Heart right ventricle (tissue), 16 donors: ENCODE measurements around the gene CDKAL1. TPM values are rescaled to one million over a fixed set of nuclear protein-coding genes. Genes with fewer than 3 reads are reported as not detected.

ENCODE experiments used
- ATAC-seq, 8 donors: fragments of 200-7000 bp; cut with Tn5 transposase; one replicate each; pipeline ENCODE4 v1.9.1; 2020; ENCODE audit warnings: mild to moderate bottlenecking in 8 of 8, moderate library complexity in 8 of 8, moderate number of reproducible peaks in 1 of 8
- DNase-seq, 2 donors: peaks; one replicate each; pipeline ENCODE4 v3.0.0-alpha.2; 2020
- H3K27ac ChIP-seq, 10 donors: fragments of 200-600 bp; sonication (generic) in 2 of 10; one replicate each; pipeline versions ENCODE4 v1.5.0 to v1.8.0; 2020 to 2022; ENCODE audit warnings: mild to moderate bottlenecking in 3 of 10
- H3K27me3 ChIP-seq, 7 donors: fragments of 200-600 bp; one replicate each; pipeline ENCODE4 v1.8.0; 2021 to 2022; ENCODE audit warnings: mild to moderate bottlenecking in 2 of 7
- H3K36me3 ChIP-seq, 9 donors: fragments of 200-600 bp; sonication (generic) in 1 of 9; one replicate each; pipeline versions ENCODE4 v1.5.0 to v1.8.0; 2020 to 2022; ENCODE audit warnings: mild to moderate bottlenecking in 2 of 9
- H3K4me1 ChIP-seq, 9 donors: fragments of 200-600 bp; sonication (generic) in 1 of 9; one replicate each; pipeline versions ENCODE4 v1.5.0 to v1.8.0; 2020 to 2022; ENCODE audit warnings: mild to moderate bottlenecking in 4 of 9
- H3K4me3 ChIP-seq, 10 donors: fragments of 200-600 bp; sonication (generic) in 2 of 10; one replicate each; pipeline versions ENCODE4 v1.5.0 to v1.8.0; 2020 to 2022; ENCODE audit warnings: mild to moderate bottlenecking in 7 of 10, moderate library complexity in 2 of 10
- H3K9me3 ChIP-seq, 11 donors: fragments of 200-600 bp in 10 of 11; sonication (generic) in 2 of 11; one replicate each; pipeline versions ENCODE4 v1.5.0 to v1.8.0; 2013 to 2022; ENCODE audit warnings: mild to moderate bottlenecking in 2 of 11, control low read depth in 1 of 11, moderate library complexity in 1 of 11
- WGBS, 2 donors: extraction: QIAGEN DNeasy Blood & Tissue Kit; methylation state at CpG; one replicate each; pipeline ENCODE4 v1.1.7; 2013; ENCODE audit warnings: inconsistent platforms in 1 of 2; 5-methylcytosine and 5-hydroxymethylcytosine counted together
- intact Hi-C, 10 donors: fragments of 100-400 bp; cut with DNase I; formaldehyde crosslinking; loops; one replicate each; pipeline versions ENCODE4 v1.11.1 to v1.14.2; 2022
- polyA plus RNA-seq, 2 donors: library from polyadenylated mRNA; stranded (reverse); fragments of 200-250 nt; gene quantifications; one replicate each; pipeline ENCODE4 v1.2.3, GENCODE V29; 2013
- total RNA-seq, 10 donors: library from RNA; stranded (reverse); fragmentation: NEBNext Ultra II Directional in 3 of 10; extraction: Animal tissue kit (Norgen Biotek cat#: 25700) in 3 of 10; gene quantifications; one replicate each; pipeline versions ENCODE4 v1.2.1 to v1.2.4, GENCODE V29; 2021 to 2023
- TF ChIP-seq, protein P1 (sequence below), 9 donors: fragments of 200-600 bp; sonication (generic) in 2 of 9; IDR thresholded peaks; one replicate each; pipeline versions ENCODE4 v1.5.0 to v1.8.0; 2021 to 2022; ENCODE audit warnings: antibody characterized with exemption in 9 of 9, mild to moderate bottlenecking in 5 of 9, moderate library complexity in 1 of 9
- donor health status: Arrhythmogenic right ventricular cardiomyopathy.
- donor health status: ischemic (EF 13 %, LVEDD 7.1; RV severe dilation, severe dysfunction).
- donor health status: healthy with polysubstance abuse.
- donor health status: DM: no; HTN: yes; CAD: no.
- donor health status: DM: no; HTN: no; CAD: no.
- donor health status: ischemic (EF 25% LVEDD 6.9; RV normal size, moderate dysfunction).
- donor health status: ischemic (EF 25% LVEDD 5.7; RV mildly dilated, moderate dysfunction).
- donor health status: healthy.
- donor health status: DM: yes; HTN: yes; CAD: no.
- donor health status: Ischemic cardiomyopathy.
- donor health status: ischemic (EF 35%, LVEDD 5.7; RV mildly dilated, moderate dysfunction).
- donor health status: nonischemic (EF 11% LVEDD 7.7; RV severe dilation, severe dysfunction).
- donor health status: DM: yes; HTN: yes; CAD: no.
- donor health status: PGD.
- donor health status: ischemic (EF 29% LVEDD 5.4; RV normal size, mild dysfunction).
- donor health status: nonischemic (EF 23%, LVEDD 6.1; RV moderate dilation, normal function).

The CDKAL1 gene
- total and polyA plus RNA-seq, 12 donors, result 3.2 to 14.0 (median 10.6) TPM

DNA sequence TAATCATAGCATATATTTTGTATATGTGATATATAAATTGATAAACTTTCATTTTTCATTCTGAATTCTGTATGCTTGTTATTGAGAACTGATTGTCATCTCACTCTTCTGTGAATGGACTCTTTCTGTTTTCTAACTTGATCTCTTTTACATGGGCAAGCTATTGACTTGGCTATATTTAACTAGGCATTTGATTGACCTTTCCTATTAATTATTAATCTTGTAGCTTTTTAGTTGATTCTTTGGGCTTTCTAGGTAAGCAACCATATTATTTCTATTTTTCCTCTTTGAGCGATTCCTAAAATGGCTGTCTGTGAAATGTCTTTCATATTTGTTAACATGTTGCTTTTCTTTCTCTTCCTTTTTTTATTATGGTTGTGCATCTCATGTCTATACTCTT lies 347.1 kb downstream of the CDKAL1 start:
- H3K27me3 ChIP-seq, result no peaks in the 10 kb centered on the region
- intact Hi-C loops, result no loop called here
- ATAC-seq (no peak), DNase-seq (no peak)
- no peaks in the 10 kb centered on the region for H3K36me3 ChIP-seq
- 97 to 98% methylated on average over 1 of the region's 1 CpG for WGBS, 2 donors
- H3K4me1 ChIP-seq, result peaks cover 0 to 16% (median 0%) of the 10 kb centered on the region in 9 donors
- H3K27ac ChIP-seq, result no peak overlapping the region
- peaks cover 0 to 30% (median 10%) of the 10 kb centered on the region in 11 donors for H3K9me3 ChIP-seq
- TF ChIP-seq, protein P1, sequence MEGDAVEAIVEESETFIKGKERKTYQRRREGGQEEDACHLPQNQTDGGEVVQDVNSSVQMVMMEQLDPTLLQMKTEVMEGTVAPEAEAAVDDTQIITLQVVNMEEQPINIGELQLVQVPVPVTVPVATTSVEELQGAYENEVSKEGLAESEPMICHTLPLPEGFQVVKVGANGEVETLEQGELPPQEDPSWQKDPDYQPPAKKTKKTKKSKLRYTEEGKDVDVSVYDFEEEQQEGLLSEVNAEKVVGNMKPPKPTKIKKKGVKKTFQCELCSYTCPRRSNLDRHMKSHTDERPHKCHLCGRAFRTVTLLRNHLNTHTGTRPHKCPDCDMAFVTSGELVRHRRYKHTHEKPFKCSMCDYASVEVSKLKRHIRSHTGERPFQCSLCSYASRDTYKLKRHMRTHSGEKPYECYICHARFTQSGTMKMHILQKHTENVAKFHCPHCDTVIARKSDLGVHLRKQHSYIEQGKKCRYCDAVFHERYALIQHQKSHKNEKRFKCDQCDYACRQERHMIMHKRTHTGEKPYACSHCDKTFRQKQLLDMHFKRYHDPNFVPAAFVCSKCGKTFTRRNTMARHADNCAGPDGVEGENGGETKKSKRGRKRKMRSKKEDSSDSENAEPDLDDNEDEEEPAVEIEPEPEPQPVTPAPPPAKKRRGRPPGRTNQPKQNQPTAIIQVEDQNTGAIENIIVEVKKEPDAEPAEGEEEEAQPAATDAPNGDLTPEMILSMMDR (IDR thresholded peaks at IDR 0.05), result no peak
- H3K4me3 ChIP-seq, result no peak overlapping the region

DNA sequence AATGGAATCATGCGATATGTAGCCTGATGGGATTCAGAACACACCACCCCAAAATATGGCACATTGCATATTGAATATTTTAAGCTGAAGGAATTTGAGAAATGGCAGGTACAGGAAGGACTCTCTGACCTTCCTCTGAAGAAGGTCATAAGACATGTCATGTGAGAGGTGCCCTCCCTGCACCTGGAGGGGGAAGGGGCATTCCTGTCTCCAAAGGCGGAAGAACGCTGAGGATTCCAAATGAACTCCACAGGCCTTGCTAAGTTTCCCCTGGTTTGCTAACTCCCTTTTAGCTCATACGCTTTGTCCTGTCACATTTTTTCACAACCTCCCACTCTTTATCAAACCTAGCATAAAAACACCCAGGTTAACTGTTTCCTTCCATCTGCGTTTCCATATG lies 347.8 kb downstream of the CDKAL1 start:
- ATAC-seq (no peak), DNase-seq (no peak)
- Histone ChIP-seq H3K4me1 (peaks cover 0 to 10% (median 0%) of the 10 kb centered on the region in 9 donors), H3K9me3 (peaks cover 0 to 37% (median 10%) of the 10 kb centered on the region in 11 donors), H3K27me3 (no peaks in the 10 kb centered on the region), H3K27ac (no peak overlapping the region), H3K4me3 (no peak overlapping the region), H3K36me3 (no peaks in the 10 kb centered on the region)
- intact Hi-C loops, result no loop called here
- TF ChIP-seq, protein P1 (IDR thresholded peaks at IDR 0.05), result no peak
- 96 to 99% methylated on average over 5 of the region's 5 CpGs for whole genome bisulfite sequencing, 2 donors

DNA sequence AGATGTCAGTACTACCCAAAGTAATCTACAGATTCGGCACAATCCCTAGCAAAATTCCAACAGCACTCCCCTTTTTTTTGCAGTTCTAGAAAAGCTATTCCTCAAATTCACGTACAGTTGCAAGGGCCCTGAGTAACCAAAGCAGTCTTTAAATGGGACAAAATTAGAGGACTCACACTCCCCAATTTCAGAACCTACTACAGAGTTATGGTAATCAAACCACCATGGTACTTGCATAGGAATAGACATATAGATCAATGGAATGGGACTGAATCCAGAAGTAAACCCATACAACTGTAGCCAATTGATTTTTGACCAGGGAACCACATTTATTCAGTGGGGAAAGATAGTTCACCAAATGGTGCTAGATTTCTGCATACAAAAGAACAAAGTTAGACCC lies 350.8 kb downstream of the CDKAL1 start:
- Histone ChIP-seq H3K27me3 (no peaks in the 10 kb centered on the region), H3K4me1 (no peaks in the 10 kb centered on the region), H3K27ac (no peak overlapping the region), H3K9me3 (peaks cover 0 to 46% (median 10%) of the 10 kb centered on the region in 11 donors), H3K4me3 (no peak overlapping the region), H3K36me3 (no peaks in the 10 kb centered on the region)
- no peak for DNase-seq
- TF ChIP-seq, protein P1 (IDR thresholded peaks at IDR 0.05), result no peak
- no peak for ATAC-seq
- WGBS, 2 donors, result 99 to 100% methylated on average over 2 of the region's 2 CpGs
- intact Hi-C loops, result no loop called here

DNA sequence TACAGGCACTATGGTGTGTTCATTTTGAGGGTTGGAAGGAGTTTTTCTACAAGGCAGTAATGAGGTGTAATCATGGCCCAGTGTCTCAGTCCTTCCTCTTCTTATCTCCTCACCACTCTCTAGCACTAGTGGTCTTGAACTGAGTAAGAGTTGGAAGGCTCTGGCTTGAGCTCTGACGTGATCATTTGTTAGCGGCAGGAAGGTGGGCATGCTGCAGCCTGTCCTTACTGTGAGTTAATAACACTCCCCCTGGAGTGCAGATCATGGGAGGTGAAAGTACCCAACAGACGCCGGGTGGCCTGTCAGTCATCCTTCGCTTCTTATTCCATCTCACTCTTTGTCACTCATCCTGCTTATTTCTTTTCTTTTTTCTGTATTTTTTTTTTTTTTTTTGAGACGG lies 356.9 kb downstream of the CDKAL1 start:
- H3K27ac ChIP-seq, result no peak overlapping the region
- no peak for ATAC-seq
- 91 to 93% methylated on average over 6 of the region's 6 CpGs for WGBS, 2 donors
- intact Hi-C loops, result no loop called here
- H3K4me3 ChIP-seq, result no peak overlapping the region
- no peaks in the 10 kb centered on the region for H3K27me3 ChIP-seq
- peaks cover 0 to 17% (median 0%) of the 10 kb centered on the region in 11 donors for H3K9me3 ChIP-seq
- TF ChIP-seq, protein P1 (IDR thresholded peaks at IDR 0.05), result no peak
- no peak for DNase-seq
- H3K36me3 ChIP-seq, result no peaks in the 10 kb centered on the region
- H3K4me1 ChIP-seq, result no peaks in the 10 kb centered on the region
